Endometrial microvascular endothelial cells (primary cell): ENCODE data around the gene ALG14. TPM values are rescaled to one million over a fixed set of nuclear protein-coding genes. Genes with fewer than 3 reads are reported as not detected.

Experiments
- in situ Hi-C: cut with HindIII; loops from 2 replicates; pipeline ENCODE4 v1.10.0; 2017; ENCODE audit warnings: low sequenced_read_pairs, low pct_unique_long_range_greater_than_20kb; ENCODE audit errors: inconsistent ontology term
- total RNA-seq: library from RNA; depleted of rRNA; stranded (reverse); fragments of >200 nt; gene quantifications from one replicate; pipeline ENCODE4 v1.2.3, GENCODE V29; 2015; ENCODE audit errors: inconsistent ontology term

The ALG14 gene
- total RNA-seq, 1 donor from 2014 or later, result 1.2 TPM

GRCh38 chr1:94974824-94975223, 97.9 kb downstream of the ALG14 start:
- in situ Hi-C loops, result no loop called here

- in situ Hi-C loops, result no loop called here
Observed at GRCh38 chr1:94974241-94974640, 98.5 kb downstream of the ALG14 start.

GRCh38 chr1:94973309-94973922, 99.3 kb downstream of the ALG14 start:
- in situ Hi-C loops, result no loop called here

- in situ Hi-C loops, result no loop called here
Observed at GRCh38 chr1:94971491-94971924, 101.2 kb downstream of the ALG14 start.

- in situ Hi-C loops, result no loop called here
Observed at GRCh38 chr1:94970783-94971182, 102.0 kb downstream of the ALG14 start.

GRCh38 chr1:94969137-94969536, 103.6 kb downstream of the ALG14 start:
- in situ Hi-C loops, result no loop called here

GRCh38 chr1:94966033-94966432, 106.7 kb downstream of the ALG14 start:
- in situ Hi-C loops, result no loop called here

GRCh38 chr1:94963864-94964263, 108.9 kb downstream of the ALG14 start:
- in situ Hi-C loops, result no loop called here

GRCh38 chr1:94962409-94963265, 110.1 kb downstream of the ALG14 start:
- in situ Hi-C loops, result no loop called here

GRCh38 chr1:94961988-94962387, 110.8 kb downstream of the ALG14 start:
- in situ Hi-C loops, result no loop called here

- in situ Hi-C loops, result no loop called here
Observed at GRCh38 chr1:94961582-94961981, 111.2 kb downstream of the ALG14 start.

- in situ Hi-C loops, result no loop called here
Observed at GRCh38 chr1:94958081-94958480, 114.7 kb downstream of the ALG14 start.

GRCh38 chr1:94955767-94956632, 116.8 kb downstream of the ALG14 start:
- in situ Hi-C loops, result no loop called here

- in situ Hi-C loops, result no loop called here
Observed at GRCh38 chr1:94954263-94955220, 118.2 kb downstream of the ALG14 start.

GRCh38 chr1:94953746-94954145, 119.0 kb downstream of the ALG14 start:
- in situ Hi-C loops, result no loop called here

- in situ Hi-C loops, result no loop called here
Observed at GRCh38 chr1:94953107-94953506, 119.6 kb downstream of the ALG14 start.

- in situ Hi-C loops, result no loop called here
Observed at GRCh38 chr1:94952539-94952938, 120.2 kb downstream of the ALG14 start.

- in situ Hi-C loops, result no loop called here
Observed at GRCh38 chr1:94951509-94952208, 121.1 kb downstream of the ALG14 start.
